ENCODE data around the gene GRAMD1A.

- no peak for TF ChIP-seq EZH2 (IDR thresholded peaks at IDR 0.05)
- no peak for TF ChIP-seq POLR2AphosphoS5 (IDR thresholded peaks at IDR 0.05; ENCODE audit: borderline replicate concordance, low read depth, low read length)
- no peak for TF ChIP-seq FOXP2 (optimal IDR thresholded peaks at IDR 0.05; ENCODE audit: control extremely low read depth, extremely low read length, insufficient read depth)
Measured at GRCh38 chr19:35040826-35041547, 40.9 kb downstream of the GRAMD1A start.
